Vagina (tissue), 2 donors: ENCODE results near the gene COMMD10. TPM values are rescaled to one million over a fixed set of nuclear protein-coding genes. Genes with fewer than 3 reads are reported as not detected.

Source experiments
- DNase-seq, 2 donors: peaks; one replicate each; pipeline ENCODE4 v3.0.0-alpha.2; 2017; ENCODE audit errors: extremely low spot score in 2 of 2
- H3K27ac ChIP-seq: fragments of 200-600 bp; sonication (generic); one replicate; pipeline ENCODE4 v1.5.1; 2019
- H3K27me3 ChIP-seq: fragments of 200-600 bp; sonication (generic); one replicate; pipeline ENCODE4 v1.5.1; 2019
- H3K36me3 ChIP-seq, 2 donors: fragments of 200-600 bp; sonication (generic); one replicate each; pipeline ENCODE4 v1.5.1; 2017 to 2019
- H3K4me1 ChIP-seq: fragments of 200-600 bp; sonication (generic); one replicate; pipeline ENCODE4 v1.5.1; 2019
- H3K4me3 ChIP-seq, 2 donors: fragments of 200-600 bp; sonication (generic); 1 replicate in 1 of 2; 2 replicates in 1 of 2; pipeline ENCODE4 v1.5.1; 2016 to 2019
- H3K9me3 ChIP-seq: fragments of 200-600 bp; sonication (generic); one replicate; pipeline ENCODE4 v1.5.1; 2019
- CTCF ChIP-seq, 3 experiments: fragments of 450-650 bp in 2 of 3; fragments of 200-600 bp in 1 of 3; sonication (generic) in 1 of 3; IDR thresholded peaks; one replicate each; pipeline ENCODE4 v1.5.1; 2017 to 2019; ENCODE audit warnings: antibody characterized with exemption in 3 of 3, mild to moderate bottlenecking in 2 of 3, moderate library complexity in 2 of 3
- POLR2A ChIP-seq, 2 donors: fragments of 450-650 bp; IDR thresholded peaks; one replicate each; pipeline ENCODE4 v1.6.1; 2017; ENCODE audit warnings: antibody characterized with exemption in 2 of 2, mild to moderate bottlenecking in 2 of 2, moderate library complexity in 2 of 2
- POLR2AphosphoS5 ChIP-seq, 2 donors: sonication (generic); formaldehyde crosslinking; IDR thresholded peaks; one replicate each; pipeline ENCODE4 v1.9.0; 2017; ENCODE audit warnings: antibody characterized with exemption in 2 of 2, mild to moderate bottlenecking in 2 of 2, low read depth in 1 of 2; ENCODE audit not compliant: insufficient read depth in 1 of 2
- intact Hi-C: fragments of 100-400 bp; cut with DNase I; formaldehyde crosslinking; loops from one replicate; pipeline ENCODE4 v1.15.1; 2023
- total RNA-seq: library from RNA; depleted of rRNA; stranded (reverse); fragments of >200 nt; gene quantifications from one replicate; pipeline ENCODE4 v1.2.3, GENCODE V29; 2016

COMMD10 gene
- total RNA-seq, 1 donor from 2014 or later: 22.6 TPM

DNA sequence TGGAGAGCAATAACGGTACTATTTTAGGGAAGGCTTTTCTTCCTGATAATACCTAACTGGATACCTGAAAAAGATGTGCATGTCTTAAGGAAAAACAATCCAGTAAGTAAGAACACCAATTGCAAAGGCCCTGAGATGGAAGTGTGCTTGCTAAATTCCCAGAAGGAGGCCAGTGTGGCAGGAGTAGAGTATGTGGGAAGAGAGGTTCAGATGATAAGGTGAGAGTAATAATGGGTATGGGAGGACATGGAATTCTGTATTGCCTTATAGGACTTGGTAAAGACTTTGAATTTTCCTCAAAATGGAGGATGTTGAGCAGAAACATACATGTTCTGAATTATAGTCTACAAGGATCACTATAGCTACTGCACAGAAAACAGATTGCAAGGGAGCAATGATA, 89.3 kb downstream of the COMMD10 start:
- intact Hi-C loops: no loop called here
- H3K9me3 ChIP-seq: no peaks in the 10 kb centered on the region

DNA sequence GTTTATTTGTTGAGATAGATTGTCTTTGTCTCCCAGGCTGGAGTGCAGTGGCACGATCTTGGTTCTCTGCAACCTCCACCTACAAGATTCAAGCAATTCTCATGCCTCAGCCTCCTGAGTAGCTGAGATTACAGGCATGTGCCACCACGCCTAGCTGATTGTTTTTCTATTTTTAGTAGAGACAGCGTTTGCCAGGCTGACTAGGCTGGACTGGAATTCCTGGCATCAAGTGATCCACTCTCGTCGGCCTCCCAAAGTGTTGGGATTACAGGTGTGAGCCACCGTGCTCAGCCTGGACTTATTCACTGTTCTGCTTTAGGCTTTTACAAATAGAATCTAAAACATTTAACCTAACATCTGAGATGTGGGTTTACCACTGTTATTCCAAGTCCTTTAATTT, 91.3 kb downstream of the COMMD10 start:
- TF ChIP-seq POLR2AphosphoS5 (IDR thresholded peaks at IDR 0.05; ENCODE audit: insufficient read depth in 1 of 2, low read depth in 1 of 2): no peak
- TF ChIP-seq CTCF (IDR thresholded peaks at IDR 0.05): no peak
- TF ChIP-seq POLR2A (IDR thresholded peaks at IDR 0.05): no peak
- H3K27ac ChIP-seq: no peak overlapping the region
- H3K4me3 ChIP-seq: no peak overlapping the region
- intact Hi-C loops: no loop called here
- H3K9me3 ChIP-seq: no peaks in the 10 kb centered on the region
- no peak for DNase-seq
- no peaks in the 10 kb centered on the region for H3K27me3 ChIP-seq
- H3K4me1 ChIP-seq: no peaks in the 10 kb centered on the region
- H3K36me3 ChIP-seq: no peaks in the 10 kb centered on the region

More for the DNA sequence above, 89.3 kb downstream of the COMMD10 start:
- DNase-seq: no peak
- Histone ChIP-seq H3K4me3 (no peak overlapping the region), H3K27me3 (no peaks in the 10 kb centered on the region), H3K27ac (no peak overlapping the region), H3K36me3 (no peaks in the 10 kb centered on the region), H3K4me1 (no peaks in the 10 kb centered on the region)
- no peak for TF ChIP-seq POLR2A (IDR thresholded peaks at IDR 0.05)
- no peak for TF ChIP-seq POLR2AphosphoS5 (IDR thresholded peaks at IDR 0.05; ENCODE audit: insufficient read depth in 1 of 2, low read depth in 1 of 2)
- TF ChIP-seq CTCF (IDR thresholded peaks at IDR 0.05): no peak

DNA sequence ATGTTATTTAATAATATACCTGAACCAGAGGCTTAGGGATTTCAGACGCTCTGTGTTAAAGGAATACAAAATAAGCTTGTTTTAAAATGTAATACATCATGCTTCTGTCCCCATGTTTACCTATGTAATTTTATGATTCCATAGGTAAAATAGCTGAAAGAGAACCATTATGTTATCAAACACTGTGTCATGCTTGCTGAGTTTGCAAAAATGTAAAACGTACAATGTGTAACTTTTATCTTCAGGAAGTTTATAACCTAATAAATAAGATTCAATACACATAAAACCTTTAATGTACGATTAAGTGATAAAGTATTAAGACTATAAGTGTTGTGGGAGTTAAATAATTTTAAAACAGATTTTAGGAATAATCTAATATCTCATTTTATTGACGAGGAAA, 94.1 kb downstream of the COMMD10 start:
- no peak overlapping the region for H3K27ac ChIP-seq
- no peaks in the 10 kb centered on the region for H3K4me1 ChIP-seq
- no peaks in the 10 kb centered on the region for H3K9me3 ChIP-seq
- no peak for DNase-seq
- TF ChIP-seq CTCF (IDR thresholded peaks at IDR 0.05) (no peak), POLR2AphosphoS5 (IDR thresholded peaks at IDR 0.05; ENCODE audit: insufficient read depth in 1 of 2, low read depth in 1 of 2) (no peak), POLR2A (IDR thresholded peaks at IDR 0.05) (no peak)
- no peak overlapping the region for H3K4me3 ChIP-seq
- intact Hi-C loops: no loop called here
- no peaks in the 10 kb centered on the region for H3K36me3 ChIP-seq
- no peaks in the 10 kb centered on the region for H3K27me3 ChIP-seq

DNA sequence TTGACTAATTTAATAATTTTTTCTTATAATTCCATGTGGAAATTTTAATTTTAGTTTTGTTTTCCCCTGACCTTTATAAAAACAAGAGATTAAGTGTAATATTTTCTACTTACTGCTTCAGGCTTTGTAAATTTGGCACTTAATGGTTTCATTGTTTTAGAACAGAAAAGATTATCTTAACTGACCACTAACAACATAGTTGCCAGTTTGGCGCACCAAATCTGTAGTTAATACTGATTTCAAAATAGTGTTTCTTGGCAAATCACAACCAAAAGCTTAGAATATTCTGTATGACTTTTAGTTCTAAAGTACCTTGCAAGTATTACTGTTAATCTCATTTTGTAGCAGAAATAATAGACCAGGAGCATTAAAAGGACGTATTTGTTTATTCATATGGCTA, 124.3 kb downstream of the COMMD10 start:
- H3K4me3 ChIP-seq: no peak overlapping the region
- TF ChIP-seq POLR2AphosphoS5 (IDR thresholded peaks at IDR 0.05; ENCODE audit: insufficient read depth in 1 of 2, low read depth in 1 of 2) (no peak), POLR2A (IDR thresholded peaks at IDR 0.05) (no peak), CTCF (IDR thresholded peaks at IDR 0.05) (no peak)
- H3K4me1 ChIP-seq: no peaks in the 10 kb centered on the region
- H3K27me3 ChIP-seq: no peaks in the 10 kb centered on the region
- no peak for DNase-seq
- no peaks in the 10 kb centered on the region for H3K9me3 ChIP-seq
- no peaks in the 10 kb centered on the region for H3K36me3 ChIP-seq
- intact Hi-C loops: no loop called here
- no peak overlapping the region for H3K27ac ChIP-seq

- TF ChIP-seq POLR2A (IDR thresholded peaks at IDR 0.05) (no peak), POLR2AphosphoS5 (IDR thresholded peaks at IDR 0.05; ENCODE audit: insufficient read depth in 1 of 2, low read depth in 1 of 2) (no peak), CTCF (IDR thresholded peaks at IDR 0.05) (no peak)
- Histone ChIP-seq H3K27me3 (no peaks in the 10 kb centered on the region), H3K4me1 (no peaks in the 10 kb centered on the region), H3K9me3 (no peaks in the 10 kb centered on the region), H3K36me3 (no peaks in the 10 kb centered on the region), H3K27ac (no peak overlapping the region), H3K4me3 (no peak overlapping the region)
- intact Hi-C loops: no loop called here
- DNase-seq: no peak
Observed at GRCh38 chr5:116212225-116212624, 127.4 kb downstream of the COMMD10 start.
